Measurements from ENCODE around the gene PHF14. TPM values are rescaled to one million over a fixed set of nuclear protein-coding genes. Genes with fewer than 3 reads are reported as not detected.

PHF14 gene
- total and polyA plus RNA-seq, 2 donors (not counting 3 experiments of a cell fraction or from before 2014, with no cell fraction given) = 8.8 to 43.4 TPM

DNA sequence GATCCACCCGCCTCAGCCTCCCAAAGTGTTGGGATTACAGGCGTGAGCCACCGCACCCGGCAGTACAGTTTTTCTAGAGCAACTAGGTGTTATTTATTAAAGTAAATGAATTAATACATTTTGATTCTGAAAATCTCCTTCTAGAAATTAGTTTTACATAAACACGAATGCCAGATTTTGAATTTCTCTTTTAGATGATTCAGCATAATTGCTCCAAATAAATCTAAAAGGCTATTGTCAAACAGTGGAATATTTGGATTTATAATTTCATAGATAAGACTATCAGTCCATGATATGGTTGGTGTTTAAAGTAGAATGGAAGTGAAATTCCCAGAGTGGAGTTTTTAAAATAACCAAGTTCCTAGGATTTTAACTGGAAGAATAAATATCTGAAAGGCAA, 1.5 kb upstream of the PHF14 start:
- ChIA-PET CTCF (no interaction called here), POLR2A (no interaction called here)
- H3K27ac ChIP-seq (ENCODE audit: insufficient read depth, low read depth, low read length) = no peak overlapping the region
- H3K27me3 ChIP-seq (ENCODE audit: control insufficient read depth in 2 of 2, insufficient read depth in 2 of 2, low read length in 2 of 2) = peaks cover 9 to 11% of the 10 kb centered on the region in 2 experiments
- H3K9ac ChIP-seq (replicated peaks; ENCODE audit: extremely low read depth, insufficient read depth, low read length) = no peak overlapping the region
- intact Hi-C loops (cut with micrococcal nuclease) = loop anchor here (5.0 kb wide), 1 partner anchor 815 kb away; no protein-coding TSS in a partner anchor
- no peaks in the 10 kb centered on the region for H3K9me3 ChIP-seq (replicated peaks; ENCODE audit: control insufficient read depth, insufficient read depth, low read length)
- H3K79me2 ChIP-seq (ENCODE audit: control insufficient read depth, insufficient read depth, low read length) = peaks cover 11% of the 10 kb centered on the region
- no peak overlapping the region for H2AFZ ChIP-seq (ENCODE audit: low read depth, low read length)
- DNase-seq (ENCODE audit: low read depth, low spot score) (no peak), FAIRE-seq (no peak)
- no peaks in the 10 kb centered on the region for H4K20me1 ChIP-seq (replicated peaks; ENCODE audit: control insufficient read depth, extremely low read depth, insufficient read depth, low read length)
- dilution Hi-C loops (cut with MboI; ENCODE audit: extremely low pct_ligation_motif_present, low sequenced_read_pairs) = no loop called here
- no TSS peak for BruUV-seq (replicated peaks)
- peaks cover 0 to 2% of the 10 kb centered on the region in 2 experiments for H3K36me3 ChIP-seq (ENCODE audit: control insufficient read depth in 2 of 2, extremely low read depth in 1 of 2, insufficient read depth in 2 of 2, low read length in 2 of 2)
- H3K4me2 ChIP-seq (ENCODE audit: insufficient read depth, low read length) = no peak overlapping the region
- peaks cover 16% of the 10 kb centered on the region for H3K4me1 ChIP-seq (ENCODE audit: control insufficient read depth, extremely low read depth, insufficient read depth, low read length)
- no peaks in the 10 kb centered on the region for H3K9me1 ChIP-seq (replicated peaks; ENCODE audit: control insufficient read depth, extremely low read depth, insufficient read depth, low read length)
- TF ChIP-seq FOS (IDR thresholded peaks at IDR 0.05; ENCODE audit: borderline replicate concordance, insufficient read depth, low read length) = no peak
- TF ChIP-seq POLR2A (IDR thresholded peaks at IDR 0.05; ENCODE audit: low read depth, low read length) = no peak
- TF ChIP-seq MYC (IDR thresholded peaks at IDR 0.05; ENCODE audit: low read depth, low read length) = no peak
- TF ChIP-seq MAX (IDR thresholded peaks at IDR 0.05; ENCODE audit: insufficient read depth, insufficient read length) = no peak
- no peak for TF ChIP-seq JUN (IDR thresholded peaks at IDR 0.05; ENCODE audit: borderline replicate concordance, insufficient read depth, insufficient read length, low read depth)
- no peak overlapping the region for H3K4me3 ChIP-seq (replicated peaks in 1 of 3; ENCODE audit: insufficient read depth in 1 of 3, low read depth in 1 of 3, low read length in 3 of 3)

DNA sequence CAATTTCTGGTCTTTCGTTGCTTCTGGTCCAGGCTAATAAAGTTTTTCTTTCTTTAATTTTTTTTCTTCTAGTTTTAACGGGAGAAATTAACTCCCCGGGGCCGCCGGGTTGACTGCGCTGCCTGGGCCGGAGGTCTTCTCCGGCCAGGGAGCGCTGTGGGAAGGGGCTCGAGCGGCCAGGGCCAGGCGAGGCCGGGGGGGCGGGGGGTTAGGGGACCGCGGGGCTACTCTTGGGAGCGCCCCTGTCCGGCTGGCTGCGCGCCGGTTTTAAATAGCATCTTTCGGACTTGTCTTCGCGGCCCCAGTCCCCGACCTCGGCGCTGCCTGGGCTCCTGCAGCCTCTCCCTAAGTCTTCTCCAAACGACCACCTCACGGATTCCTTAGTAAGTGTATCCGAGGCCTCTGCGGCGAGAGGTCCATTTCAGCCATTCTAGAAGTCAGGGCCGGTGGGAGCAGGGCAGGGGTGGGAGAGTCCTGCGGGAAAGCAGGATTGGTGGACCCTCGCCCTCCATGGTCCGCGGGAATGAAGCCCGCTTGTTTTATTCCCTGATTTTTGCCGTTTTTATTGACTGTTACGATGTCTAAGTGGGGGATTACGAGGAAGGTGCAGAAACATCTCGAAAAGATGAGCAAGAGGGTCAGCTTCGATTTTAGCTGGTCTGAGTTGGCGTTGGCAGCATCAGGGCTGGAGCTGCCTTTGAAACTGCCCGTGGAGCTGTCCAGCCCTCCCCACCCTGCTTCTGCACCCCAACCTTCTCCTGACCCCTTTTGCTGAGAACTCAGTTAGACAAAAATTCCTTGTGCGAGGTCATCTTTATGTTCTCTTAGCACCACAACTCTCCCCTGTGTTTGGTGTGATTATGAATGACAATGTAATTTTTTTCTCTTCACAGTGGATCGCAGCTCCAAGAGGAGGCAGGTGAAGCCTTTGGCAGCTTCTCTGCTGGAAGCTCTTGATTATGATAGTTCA, 555 bp downstream of the PHF14 start:
- DNase-seq (ENCODE audit: low read depth, low spot score) = peak; percentile 54
- H3K27me3 ChIP-seq (ENCODE audit: control insufficient read depth in 2 of 2, insufficient read depth in 2 of 2, low read length in 2 of 2) = peaks cover 0 to 2% of the 10 kb centered on the region in 2 experiments
- peak overlapping the region; percentile 80 for H3K4me2 ChIP-seq (ENCODE audit: insufficient read depth, low read length)
- H3K36me3 ChIP-seq (ENCODE audit: control insufficient read depth in 2 of 2, extremely low read depth in 1 of 2, insufficient read depth in 2 of 2, low read length in 2 of 2) = peaks cover 0 to 2% of the 10 kb centered on the region in 2 experiments
- no peaks in the 10 kb centered on the region for H4K20me1 ChIP-seq (replicated peaks; ENCODE audit: control insufficient read depth, extremely low read depth, insufficient read depth, low read length)
- intact Hi-C loops (cut with micrococcal nuclease) (loop anchor here (1.0 to 5.0 kb wide), 3 partner anchors 34 to 817 kb away; a partner anchor contains a TSS), dilution Hi-C loops (cut with MboI; ENCODE audit: extremely low pct_ligation_motif_present, low sequenced_read_pairs) (no loop called here)
- H3K79me2 ChIP-seq (ENCODE audit: control insufficient read depth, insufficient read depth, low read length) = peaks cover 24% of the 10 kb centered on the region
- peaks cover 19% of the 10 kb centered on the region for H3K4me1 ChIP-seq (ENCODE audit: control insufficient read depth, extremely low read depth, insufficient read depth, low read length)
- no TSS peak for BruUV-seq (replicated peaks)
- peak overlapping the region; percentile 80 for H3K9ac ChIP-seq (replicated peaks; ENCODE audit: extremely low read depth, insufficient read depth, low read length)
- TF ChIP-seq EZH2 (IDR thresholded peaks at IDR 0.05; ENCODE audit: borderline replicate concordance, low read depth, low read length, severe bottlenecking) (no peak), MYC (IDR thresholded peaks at IDR 0.05; ENCODE audit: low read depth, low read length) (no peak), JUN (IDR thresholded peaks at IDR 0.05; ENCODE audit: borderline replicate concordance, insufficient read depth, insufficient read length, low read depth) (no peak), MAX (IDR thresholded peaks at IDR 0.05; ENCODE audit: insufficient read depth, insufficient read length) (no peak), CTCF (IDR thresholded peaks at IDR 0.05; ENCODE audit: extremely low read depth in 1 of 2, insufficient read depth in 1 of 2, low read depth in 1 of 2, low read length in 2 of 2) (no peak), POLR2AphosphoS5 (IDR thresholded peaks at IDR 0.05; ENCODE audit: insufficient read depth, low read depth, low read length) (no peak), POLR2A (IDR thresholded peaks at IDR 0.05; ENCODE audit: low read depth, low read length) (no peak), GATA2 (IDR thresholded peaks at IDR 0.05; ENCODE audit: insufficient read depth, insufficient read length, low read depth, low read length) (no peak), FOS (IDR thresholded peaks at IDR 0.05; ENCODE audit: borderline replicate concordance, insufficient read depth, low read length) (no peak)
- peak overlapping the region; percentile 47 to 84 (median 80) for H3K4me3 ChIP-seq (replicated peaks in 1 of 3; ENCODE audit: insufficient read depth in 1 of 3, low read depth in 1 of 3, low read length in 3 of 3)
- FAIRE-seq = no peak
- POLR2A ChIA-PET = interaction anchor here (0.7 to 2.2 kb wide), 3 partner anchors 34 to 90 kb away, joined by 4 to 9 read pairs (median 6); a partner anchor contains a TSS
- CTCF ChIA-PET = interaction anchor here (0.8 to 2.1 kb wide), 4 partner anchors 11 to 237 kb away, joined by 3 to 5 read pairs (median 4); no protein-coding TSS in a partner anchor
- H2AFZ ChIP-seq (ENCODE audit: low read depth, low read length) = peak overlapping the region; percentile 27
- peak overlapping the region; percentile 64 for H3K27ac ChIP-seq (ENCODE audit: insufficient read depth, low read depth, low read length)
- H3K9me3 ChIP-seq (replicated peaks; ENCODE audit: control insufficient read depth, insufficient read depth, low read length) = no peaks in the 10 kb centered on the region
- no peaks in the 10 kb centered on the region for H3K9me1 ChIP-seq (replicated peaks; ENCODE audit: control insufficient read depth, extremely low read depth, insufficient read depth, low read length)
